HG03139 (cell line): Measurements from ENCODE around the gene NLGN1.

Experiments
- ATAC-seq: cut with Tn5 transposase; IDR thresholded peaks from one replicate; pipeline ENCODE4 v1.9.1; 2021; ENCODE audit not compliant: unreplicated experiment

The NLGN1 gene

DNA sequence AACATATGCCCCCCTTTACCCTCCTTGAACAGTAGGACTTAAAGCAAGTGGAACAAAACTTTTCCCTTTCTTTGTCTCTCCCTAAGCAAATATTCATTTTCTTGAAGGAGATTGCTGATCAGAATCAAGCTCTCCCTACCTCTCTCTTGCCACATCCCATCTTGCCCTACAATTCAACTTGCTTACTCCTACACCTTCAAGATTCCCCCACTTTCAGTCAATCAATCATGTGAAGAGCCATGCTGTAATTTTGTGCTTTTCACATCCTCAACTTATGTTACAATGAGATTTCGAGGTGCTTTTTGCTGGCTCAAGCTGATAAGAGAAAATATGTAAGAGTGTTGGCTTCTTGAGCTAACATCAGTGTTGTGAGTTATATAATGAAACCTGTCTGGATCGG lies 662.9 kb downstream of the NLGN1 start:
- ATAC-seq = no peak

GRCh38 chr3:174061162-174061561 lies 663.6 kb downstream of the NLGN1 start:
- no peak for ATAC-seq

- ATAC-seq = no peak
Measured at GRCh38 chr3:174061731-174062130, 664.2 kb downstream of the NLGN1 start.

DNA sequence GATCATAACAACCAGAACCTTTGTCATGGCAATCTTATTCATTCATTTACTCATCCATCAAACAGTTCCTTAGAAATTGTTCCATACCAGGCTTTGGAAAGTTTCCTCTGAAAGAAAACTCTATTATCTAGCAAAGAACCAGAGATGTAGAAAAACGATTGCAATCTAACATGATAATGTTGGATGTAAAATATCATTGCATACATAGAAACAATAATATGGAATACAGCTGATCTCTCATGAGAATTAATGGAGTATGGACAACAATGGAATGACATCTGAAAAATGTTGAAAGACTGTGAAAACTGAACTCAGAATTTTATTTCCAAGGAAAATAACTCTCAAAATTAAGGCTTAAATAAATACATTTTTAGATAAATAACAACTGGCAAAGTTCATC lies 665.4 kb downstream of the NLGN1 start:
- ATAC-seq = no peak

GRCh38 chr3:174068035-174068434 lies 670.5 kb downstream of the NLGN1 start:
- no peak for ATAC-seq

DNA sequence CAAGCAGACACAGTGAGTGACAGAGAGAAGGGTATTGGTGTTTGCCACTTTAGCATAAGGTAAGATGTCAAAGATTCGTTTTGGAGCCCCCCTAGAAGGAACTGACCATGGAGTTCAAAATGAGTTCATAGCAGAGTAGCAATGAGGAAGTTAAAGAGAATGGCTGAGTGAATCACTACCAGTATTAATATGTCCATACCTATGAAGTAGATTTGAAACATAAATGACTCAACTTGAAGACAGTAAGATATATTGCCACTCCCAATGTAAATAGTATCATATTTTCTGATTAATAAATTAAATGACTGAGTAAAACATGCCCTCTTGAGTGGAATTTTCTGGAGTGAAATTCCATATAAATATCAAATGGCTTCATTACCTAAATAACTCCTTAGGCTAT lies 675.1 kb downstream of the NLGN1 start:
- no peak for ATAC-seq

DNA sequence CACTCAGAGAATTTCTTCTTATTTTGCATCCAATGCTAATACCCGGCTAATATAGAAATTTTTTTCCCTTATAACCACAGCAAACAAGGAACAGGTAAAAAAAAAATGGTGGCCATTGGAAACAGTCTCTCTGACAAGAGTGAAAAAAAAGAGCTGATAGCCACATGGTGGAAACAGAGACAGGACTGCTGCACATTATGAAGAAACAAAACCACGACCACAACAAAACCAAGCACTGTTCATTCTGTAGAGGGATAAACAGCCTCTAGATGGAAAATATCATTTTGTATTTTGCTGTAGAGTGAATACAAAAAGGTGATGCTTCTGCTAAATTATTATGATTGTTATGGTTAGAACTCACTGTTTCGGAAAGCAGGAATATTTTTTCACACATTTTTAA lies 686.2 kb downstream of the NLGN1 start:
- no peak for ATAC-seq

GRCh38 chr3:174089592-174089991 lies 692.0 kb downstream of the NLGN1 start:
- ATAC-seq = no peak

DNA sequence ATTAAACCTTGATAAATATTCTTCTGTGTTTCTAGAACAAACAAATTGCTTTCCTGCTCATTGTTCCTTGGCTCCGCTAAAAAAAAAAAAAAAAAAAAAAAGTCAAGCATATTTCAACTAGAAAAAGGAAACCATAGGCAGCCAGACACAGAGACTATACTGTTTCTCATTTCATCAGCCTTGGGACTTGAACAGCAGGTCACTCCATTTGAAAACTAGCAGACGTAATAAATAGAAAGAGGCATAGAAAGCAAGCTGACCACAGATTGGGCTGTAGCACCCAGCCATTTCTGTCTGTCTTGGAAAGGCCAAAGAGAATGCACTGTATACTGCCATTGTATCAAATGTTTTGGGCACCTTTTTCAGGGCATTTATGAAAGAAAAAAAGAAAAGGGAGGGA lies 697.1 kb downstream of the NLGN1 start:
- ATAC-seq = no peak

DNA sequence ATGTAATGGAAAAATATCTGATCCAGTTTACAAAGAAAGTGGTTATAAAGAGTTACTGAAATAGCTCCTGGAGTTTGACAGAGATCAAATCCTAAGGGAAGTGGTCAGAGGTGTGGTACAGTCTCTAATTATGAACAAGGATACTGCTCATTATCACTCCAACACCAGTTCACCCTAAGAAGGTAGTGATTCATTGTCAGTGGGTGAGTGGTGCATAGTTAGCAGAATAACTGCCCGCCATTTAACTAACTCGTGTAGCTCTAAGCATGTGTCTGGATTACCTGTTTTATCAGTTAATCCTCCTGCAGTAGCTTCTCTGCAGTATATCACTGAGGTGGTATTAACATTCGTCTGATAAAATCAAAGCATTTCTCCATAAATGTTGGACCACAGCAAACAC lies 700.1 kb downstream of the NLGN1 start:
- ATAC-seq = no peak

GRCh38 chr3:174098746-174099145 lies 701.2 kb downstream of the NLGN1 start:
- ATAC-seq = no peak

DNA sequence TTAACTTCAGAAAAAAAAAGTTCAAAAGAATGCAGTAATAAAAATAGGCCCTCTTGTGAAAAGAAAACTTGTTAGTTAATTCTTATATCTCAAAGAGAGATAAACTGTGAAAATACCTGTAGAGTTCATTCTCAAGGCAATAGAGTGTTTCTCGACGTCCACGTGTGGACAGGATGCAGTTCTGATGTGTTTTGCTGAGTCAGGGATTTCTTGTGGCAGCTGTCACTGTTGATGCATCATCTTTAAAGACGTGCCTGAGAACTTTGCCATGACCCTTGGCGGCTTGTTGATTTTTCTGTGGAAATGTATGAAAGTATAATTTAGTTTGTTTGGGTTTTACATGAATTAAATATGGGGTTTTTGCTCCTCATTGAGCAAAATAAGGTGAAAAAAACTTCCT lies 702.2 kb downstream of the NLGN1 start:
- ATAC-seq = no peak

DNA sequence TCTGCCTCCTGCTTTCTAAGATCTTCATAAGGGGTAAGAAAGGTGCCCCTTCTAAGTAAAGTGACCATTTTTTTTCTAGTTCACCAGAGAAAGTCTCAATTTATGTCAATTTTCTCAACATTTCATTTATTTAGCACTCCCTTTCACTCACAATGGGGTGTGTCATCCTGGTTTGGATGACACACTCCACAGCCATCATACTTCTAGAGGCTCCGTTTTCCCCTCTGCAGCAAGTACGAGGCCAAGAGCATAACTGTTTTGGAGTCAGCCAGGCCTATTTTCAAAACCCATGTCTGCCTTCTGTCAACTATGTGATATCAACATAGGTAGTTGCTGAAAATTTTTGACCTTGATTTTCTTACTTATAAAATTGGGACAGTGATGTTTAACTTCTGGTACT lies 703.2 kb downstream of the NLGN1 start:
- ATAC-seq = no peak

DNA sequence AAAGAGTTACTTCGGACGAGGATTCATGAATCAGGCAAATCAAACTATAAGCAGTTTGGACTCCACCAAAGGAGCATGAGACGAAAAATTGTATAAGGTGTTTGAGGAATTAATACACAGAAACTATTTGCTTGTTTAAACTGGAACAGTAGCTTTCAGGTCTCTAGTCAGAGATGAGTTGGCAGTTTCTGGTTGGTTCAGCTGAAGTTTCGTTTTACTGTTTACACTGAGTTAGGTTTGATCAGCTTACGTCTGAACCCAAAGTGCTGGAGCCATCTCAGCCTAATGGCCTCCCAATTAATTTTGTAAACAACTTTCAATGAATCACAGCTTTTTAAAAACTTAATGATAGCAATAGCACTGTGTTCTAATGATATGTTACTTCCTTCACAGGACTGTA lies 703.7 kb downstream of the NLGN1 start:
- no peak for ATAC-seq

DNA sequence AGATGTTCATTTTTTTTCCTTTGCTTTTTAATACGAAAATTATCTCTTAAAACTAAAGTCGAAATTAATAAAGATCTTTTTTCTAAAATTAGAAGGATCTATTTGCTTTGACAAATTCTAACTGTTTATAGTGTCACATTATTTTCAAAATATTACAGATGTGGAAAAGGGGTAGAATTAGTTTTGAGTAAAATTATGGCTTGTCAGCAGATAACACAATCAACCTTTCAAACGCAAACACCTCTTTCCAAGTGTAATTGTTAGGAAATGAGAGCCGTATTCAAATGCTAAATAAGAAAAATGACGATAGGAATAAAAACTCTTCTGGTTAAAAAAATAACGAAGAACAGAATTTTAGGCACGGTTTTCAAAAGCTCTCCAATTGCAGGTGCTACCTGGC lies 704.7 kb downstream of the NLGN1 start:
- ATAC-seq = no peak

DNA sequence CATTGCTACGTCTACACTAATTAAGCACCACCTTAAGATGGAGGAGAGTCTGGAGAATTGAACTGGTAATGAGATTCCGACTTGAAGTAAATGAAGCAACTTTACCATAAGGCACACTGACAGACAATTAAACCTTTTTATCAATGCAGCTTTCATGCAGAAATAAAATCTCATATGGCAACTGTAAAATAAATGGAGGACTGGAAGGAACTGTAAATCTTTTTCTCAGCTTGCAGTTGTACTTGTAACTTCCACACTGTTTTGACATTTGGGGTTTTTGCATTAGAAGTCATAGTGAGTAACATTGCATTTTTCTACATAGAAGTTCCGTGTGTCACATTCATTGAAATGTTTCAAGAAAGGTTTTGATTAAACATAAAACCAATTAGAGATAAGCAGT lies 705.3 kb downstream of the NLGN1 start:
- ATAC-seq = no peak

DNA sequence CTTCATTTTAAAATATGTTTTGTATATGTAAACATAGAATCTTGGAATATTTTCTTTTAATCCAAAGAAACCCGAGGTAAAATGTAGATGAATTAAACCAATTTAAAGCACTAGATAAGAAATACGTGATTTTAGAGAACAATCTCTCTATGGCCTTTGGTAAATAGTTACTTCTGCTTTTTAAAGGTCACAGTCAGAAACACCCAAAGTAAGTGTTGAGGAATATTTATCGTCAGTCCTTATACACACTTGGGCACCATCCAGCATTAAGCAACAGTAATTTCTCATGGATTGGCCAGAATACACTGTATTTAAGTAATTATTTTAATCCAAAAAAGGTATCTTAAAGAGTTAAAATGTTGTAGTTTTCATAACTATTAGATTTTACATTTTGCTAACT lies 713.2 kb downstream of the NLGN1 start:
- no peak for ATAC-seq

- ATAC-seq = no peak
Measured at GRCh38 chr3:174111776-174112175, 714.2 kb downstream of the NLGN1 start.

DNA sequence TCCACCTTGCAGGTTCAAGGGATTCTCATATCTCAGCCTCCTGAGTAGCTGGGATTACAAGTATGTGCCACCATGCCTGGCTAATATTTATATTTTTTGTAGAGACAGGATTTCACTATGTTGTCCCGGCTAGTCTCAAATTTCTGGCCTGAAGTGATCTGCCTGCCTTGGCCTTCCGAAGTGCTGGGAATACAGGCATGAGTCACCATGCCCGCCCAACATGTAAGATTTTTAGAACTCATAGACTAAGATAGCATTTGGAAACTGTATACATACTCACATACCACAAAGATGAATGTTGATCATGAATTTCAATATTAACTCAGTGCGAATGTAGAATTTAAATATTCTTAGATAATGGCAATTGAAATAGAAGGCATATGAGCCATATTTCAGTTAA lies 718.9 kb downstream of the NLGN1 start:
- no peak for ATAC-seq

DNA sequence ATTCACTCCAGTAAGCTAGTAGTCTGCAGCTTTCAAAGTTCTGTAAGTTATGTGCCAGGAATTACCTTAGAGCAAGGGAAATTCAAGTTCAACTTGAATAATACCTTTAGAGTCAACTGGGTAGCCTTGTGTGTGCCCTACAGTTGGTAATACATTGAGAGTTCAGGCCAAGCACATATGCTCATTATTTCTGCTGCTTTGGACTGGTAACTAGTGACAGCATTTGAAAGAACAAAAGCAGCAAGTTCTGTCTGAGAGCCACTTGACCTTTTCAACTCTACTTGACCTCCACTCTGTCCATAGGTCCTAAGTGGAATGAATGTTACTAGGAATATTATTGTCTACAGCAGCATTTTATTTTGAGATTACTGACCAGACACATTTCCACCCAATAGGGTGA lies 723.5 kb downstream of the NLGN1 start:
- no peak for ATAC-seq

GRCh38 chr3:174122411-174122810 lies 724.9 kb downstream of the NLGN1 start:
- ATAC-seq = no peak

DNA sequence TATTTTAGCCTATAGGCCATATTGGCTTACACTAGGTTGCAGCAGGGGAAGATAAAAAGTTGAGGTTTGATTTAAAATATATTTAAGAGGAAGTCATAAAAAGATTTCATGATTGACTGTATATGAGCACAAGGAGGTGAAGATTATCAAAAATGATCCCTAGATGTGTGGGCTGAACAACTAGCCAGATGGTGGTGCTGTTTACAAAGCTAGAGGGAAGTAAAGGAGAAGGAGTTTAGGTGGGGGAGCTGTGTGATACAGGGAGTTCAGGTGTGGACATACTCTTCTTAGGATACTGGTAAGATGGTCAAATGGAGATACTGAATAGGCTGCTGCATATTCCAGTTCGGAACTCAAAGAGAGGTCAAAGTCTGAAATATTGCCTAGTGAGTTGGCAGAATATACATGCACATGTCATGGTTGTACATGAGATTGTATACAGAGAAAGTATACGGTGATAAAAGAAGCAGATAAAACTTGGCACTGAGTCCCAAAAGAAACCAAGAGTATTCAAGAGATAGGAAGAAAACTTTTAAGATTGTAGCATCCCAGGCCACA lies 727.8 kb downstream of the NLGN1 start:
- ATAC-seq = no peak

DNA sequence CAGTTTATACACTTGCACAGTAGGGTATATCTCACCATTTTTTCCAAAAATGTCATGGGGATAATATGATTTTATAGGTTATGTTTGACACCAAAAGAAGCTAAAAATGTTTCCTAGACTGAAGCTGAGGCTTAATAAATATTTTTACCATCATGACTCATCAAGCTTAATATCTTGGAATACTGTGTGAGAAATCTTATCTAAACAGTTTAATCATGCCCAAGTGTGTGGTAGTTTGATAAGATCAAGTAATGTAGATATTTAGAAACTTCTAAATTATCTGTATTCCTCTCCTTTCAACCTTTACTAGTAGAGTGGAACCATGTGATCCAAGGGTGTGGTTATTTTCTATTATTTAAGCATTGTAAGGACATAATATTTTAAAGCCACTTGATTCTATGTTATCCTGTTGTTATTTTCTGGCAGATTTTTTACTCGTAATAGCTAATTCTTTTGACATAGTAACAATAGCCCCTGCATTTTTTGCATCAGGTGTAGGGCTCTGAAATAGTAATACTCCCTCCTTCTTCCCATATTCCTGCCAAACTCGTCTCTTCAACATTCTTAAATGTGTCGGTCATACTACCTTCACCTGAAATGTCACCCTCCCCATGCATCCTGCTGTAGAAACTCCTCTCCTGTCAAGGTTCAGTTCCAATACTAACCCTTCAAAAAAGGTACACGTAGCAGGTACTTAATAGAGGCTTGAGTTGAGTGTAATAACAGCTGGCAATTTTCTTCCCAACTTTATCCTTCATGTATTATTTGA lies 729.6 kb downstream of the NLGN1 start:
- ATAC-seq = no peak
